UCSD-AML1 (cell line): Measurements from ENCODE around the gene RBPMS2.
A peak's percentile ranks its signal among the peaks of the same experiment; 100 is the strongest.

Source experiments
- DNase-seq: peaks from one replicate; lab custom pipeline; 2025; ENCODE audit not compliant: unreplicated experiment; lab: John Stamatoyannopoulos, UW

RBPMS2 gene

DNA sequence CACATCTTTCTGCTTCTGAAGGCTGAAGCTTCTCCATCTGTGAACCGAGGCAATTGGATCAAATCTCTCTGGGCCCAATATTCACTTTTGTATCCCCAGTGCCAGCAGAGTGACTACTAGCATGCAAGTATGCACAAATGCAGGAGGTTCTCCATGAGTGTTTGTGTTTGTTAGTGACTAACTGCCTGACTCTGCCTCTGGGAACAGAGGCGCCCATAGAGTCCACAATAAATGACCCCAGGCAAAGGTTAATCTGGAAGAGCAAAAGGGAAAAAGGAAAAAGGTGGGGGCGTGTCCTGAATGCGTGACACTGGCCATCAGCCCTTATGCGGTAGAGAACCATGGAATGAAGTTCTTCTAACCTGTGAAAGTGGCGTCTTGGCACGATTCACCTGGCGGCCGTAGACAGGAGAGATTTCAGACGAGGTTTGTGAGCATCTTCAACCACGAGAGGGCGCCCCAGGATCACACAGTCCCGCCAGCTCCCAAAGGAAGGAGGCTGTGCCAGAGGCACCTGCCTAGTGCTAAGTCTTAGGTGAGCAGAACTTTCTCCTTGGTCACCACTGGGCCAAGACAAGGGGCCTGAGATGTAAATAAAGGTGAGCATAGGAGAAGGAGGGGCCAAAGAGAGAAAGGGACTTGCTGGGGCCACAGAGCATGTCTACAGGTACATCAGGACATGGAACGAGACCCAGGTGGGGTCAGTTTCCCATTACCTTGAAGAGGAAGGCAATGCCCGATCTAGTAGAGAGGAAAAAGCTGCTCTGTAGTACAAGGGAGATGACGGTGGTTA lies 44.2 kb downstream of the RBPMS2 start:
- peak; percentile 74 for DNase-seq

DNA sequence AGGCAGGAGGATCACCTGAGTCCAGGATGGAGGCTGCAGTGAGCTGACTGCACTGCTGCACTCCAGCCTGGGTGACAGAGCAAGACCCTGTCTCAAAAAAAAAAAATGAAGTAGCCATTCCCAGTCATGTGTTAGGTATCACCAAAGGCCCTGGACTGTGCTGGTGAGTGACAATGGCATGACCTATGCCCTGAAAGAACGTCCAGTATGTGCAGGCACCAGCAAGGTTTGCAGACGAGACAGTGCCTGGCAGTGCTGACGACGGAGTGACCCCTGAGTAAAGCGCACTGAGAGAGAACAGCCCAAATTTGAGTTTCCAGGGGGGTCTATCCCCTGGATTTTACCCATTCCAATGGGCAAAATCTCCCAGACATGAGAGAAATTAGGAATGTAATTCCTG lies 45.2 kb downstream of the RBPMS2 start:
- DNase-seq, result no peak

DNA sequence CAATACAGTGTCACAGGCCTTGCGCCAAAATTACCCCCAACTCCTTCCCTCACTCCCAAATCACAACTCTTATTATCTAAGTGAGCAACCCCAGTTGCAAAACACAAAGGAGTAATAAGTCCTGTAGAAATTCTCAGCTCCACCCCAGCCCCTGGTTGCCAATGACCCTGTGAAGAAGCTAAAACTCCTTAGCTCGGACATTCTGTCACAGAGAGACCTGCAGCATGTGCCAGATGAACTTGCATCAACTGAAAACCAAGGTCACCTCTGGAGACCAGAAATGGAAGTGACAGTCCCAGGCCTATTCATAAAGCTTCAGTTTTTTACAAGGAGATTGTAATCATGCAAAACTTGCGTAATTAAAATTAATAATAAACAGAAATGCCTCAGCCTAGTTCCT lies 55.2 kb downstream of the RBPMS2 start:
- no peak for DNase-seq

DNA sequence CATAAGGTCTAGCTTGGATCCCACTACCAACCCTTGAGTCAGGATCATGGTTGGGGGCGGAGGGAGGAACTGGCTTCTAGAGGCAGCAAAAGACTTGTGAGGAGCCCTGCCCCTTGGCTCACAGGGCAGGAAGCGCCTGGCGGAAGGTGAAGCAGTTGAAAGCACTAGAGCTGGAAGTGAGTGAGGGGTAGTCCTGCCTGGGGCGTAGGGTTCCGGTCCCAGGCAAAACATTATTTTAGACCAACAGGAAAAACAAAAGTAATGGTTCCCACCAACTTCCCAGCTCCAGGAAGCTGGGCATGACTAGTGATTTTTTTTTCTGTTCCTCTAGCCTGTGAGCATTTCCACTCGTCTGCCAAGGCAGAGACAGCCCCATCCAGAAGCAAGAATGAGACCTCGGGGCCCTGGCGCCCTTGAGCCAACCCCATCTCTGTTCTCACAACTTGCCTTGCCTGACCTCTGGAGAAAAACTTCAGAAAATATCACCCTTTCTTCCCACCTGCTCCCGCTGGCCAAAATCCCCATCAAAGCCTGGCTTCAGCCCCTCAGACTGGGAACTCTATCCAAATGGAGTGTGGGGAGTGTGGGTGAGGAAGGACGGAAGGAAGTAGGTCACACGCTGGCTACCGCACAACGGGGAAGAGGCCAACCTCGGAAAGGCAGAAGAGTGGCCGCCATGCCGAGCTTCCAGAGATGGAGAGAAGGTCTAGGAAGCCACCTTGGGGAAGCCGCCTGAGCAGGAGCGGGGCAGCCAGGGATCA lies 57.5 kb downstream of the RBPMS2 start:
- DNase-seq, result peak; percentile 65

DNA sequence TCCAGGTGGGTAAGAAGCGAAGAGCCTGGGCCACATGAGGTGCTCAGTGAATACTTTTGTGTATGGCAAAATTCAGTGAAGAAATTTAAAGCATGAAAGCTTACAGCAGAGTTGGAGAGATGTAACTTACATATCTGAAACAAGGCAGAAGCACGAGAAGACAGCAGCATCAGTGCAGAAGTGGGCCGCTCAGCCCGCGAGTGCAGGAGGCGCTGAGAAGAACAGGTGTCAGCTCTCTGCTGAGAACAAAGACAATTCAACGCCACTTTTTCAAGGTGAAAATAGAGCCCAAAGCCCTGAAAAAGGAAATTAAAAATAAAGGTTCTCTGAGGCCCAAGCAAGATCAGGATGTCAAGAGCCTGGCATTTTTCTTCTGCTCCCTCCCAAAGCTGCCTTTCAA lies 58.3 kb downstream of the RBPMS2 start:
- DNase-seq, result no peak

DNA sequence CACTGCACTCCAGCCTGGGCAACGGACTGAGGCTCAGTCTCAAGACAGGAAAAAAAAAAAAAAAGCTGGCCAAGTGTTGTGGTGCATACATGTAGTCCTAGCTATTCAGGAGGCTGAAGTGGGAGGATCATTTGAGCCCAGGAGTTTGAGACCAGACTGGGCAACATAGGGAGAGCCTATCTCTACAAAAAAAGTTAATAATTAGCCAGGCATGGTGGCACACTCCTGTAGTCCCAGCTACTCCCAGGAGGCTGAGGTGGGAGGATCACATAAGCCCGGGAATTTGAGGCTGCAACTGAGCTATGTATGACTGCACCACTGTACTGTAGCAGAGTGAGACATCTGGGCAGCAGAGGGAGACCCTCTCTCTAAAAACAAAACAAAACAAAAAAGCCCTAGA lies 58.9 kb downstream of the RBPMS2 start:
- DNase-seq, result no peak

DNA sequence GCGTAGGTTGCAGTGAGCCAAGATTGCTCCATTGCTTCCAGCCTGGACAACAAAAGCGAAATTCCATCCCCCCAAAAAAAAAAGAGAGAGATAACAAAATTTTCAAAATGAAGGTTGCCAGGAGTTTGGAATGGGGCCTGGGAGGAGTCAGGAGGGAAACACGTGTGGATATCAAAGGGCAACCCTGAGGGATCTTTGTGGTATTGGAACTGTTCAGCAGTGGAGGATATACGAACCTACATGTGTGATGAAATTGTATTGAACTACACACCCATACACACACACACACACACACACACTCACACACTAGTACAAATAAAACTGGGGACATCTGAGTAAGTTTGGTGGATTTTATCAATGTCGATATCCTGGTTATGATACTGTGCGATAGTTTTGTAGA lies 61.8 kb downstream of the RBPMS2 start:
- DNase-seq, result no peak

DNA sequence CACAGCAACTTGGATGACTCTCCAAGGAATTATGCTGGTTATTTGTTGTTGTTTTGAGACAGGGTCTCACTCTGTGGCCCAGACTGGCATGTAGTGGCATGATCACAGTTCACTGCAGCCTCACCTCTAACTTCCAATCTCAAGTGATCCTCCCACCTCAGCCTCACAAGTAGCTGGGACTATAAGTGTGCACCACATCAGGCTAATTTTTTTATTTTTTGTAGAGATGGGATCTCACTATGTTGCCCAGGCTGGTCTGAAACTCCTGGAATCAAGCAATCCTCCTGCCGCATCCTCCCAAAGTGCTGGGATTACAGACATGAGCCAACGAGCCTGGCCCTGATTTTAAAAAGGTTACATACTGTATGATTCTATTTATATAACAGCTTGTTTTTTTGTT lies 63.0 kb downstream of the RBPMS2 start:
- no peak for DNase-seq

DNA sequence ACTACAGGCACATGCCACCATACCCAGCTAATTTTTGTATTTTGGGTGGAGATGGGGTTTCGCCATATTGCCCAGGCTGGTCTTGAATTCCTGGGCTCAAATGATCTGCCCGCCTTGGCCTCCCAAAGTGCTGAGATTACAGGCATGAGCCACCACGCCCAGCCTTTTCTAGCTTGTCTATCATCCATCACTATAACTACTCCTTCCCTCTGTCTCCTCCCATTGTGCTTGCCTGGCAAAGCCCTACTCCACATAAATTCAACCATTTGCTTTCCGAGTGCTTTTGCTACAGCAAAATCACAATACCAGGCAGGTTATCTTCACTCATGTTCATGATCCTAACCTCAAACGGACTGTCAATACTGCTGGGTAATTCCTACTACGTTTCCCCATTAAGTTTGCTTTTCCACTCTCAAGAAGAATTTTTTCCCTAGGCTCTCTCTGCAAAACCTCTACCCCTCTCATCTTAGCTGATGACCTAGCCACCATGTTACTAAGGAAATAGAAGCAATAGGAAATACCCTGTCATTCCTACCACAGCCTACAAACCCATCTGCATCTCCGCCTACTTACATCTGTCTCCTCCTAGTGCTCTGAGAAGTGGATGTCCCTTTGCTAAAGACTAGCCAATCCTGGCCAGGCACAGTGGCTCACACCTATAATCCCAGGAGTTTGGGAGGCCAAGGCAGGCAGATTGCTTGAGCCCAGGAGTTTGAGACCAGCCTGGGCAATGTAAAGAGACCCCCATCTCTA lies 64.5 kb downstream of the RBPMS2 start:
- no peak for DNase-seq

DNA sequence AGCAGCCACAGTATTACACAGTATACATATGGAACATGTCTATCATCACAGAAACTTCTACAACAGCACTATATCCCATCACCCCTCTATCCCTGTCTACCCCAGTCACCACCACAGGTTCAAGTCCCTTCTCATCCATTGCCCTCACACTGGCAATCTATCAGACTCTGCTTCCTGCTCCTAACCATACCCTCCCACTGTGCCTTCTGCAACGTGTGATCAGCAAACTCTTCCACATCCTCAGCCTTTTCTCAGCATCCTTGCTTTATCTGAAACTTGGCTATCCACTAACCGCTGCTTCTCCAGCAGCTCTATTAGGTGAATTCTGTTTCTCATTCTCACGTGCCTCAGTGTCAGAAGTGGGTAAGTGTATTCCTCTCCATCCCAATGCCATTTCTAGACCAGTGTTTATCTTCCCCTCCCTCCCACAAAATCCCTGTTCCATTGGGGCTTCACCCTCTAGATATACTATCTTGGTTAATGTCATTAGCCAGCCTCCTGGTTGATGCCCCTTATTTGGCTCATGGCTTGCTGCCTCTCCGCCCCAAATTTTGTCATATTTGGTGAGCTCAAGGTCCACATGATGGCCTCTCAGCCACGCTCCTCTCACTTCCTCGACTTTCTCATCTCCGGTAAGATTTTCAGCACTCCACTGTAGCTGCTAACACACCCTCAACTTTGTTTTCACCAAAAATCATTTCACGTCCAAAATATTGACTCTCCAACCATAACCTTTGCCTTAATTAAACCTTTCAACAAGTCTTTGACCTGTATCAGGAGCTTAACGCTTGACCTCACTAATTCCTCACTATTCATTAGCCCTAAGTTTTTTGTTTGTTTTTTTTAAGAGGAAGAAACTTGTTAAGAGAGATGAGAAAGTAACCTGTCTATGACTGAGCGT lies 69.1 kb downstream of the RBPMS2 start:
- DNase-seq, result no peak

DNA sequence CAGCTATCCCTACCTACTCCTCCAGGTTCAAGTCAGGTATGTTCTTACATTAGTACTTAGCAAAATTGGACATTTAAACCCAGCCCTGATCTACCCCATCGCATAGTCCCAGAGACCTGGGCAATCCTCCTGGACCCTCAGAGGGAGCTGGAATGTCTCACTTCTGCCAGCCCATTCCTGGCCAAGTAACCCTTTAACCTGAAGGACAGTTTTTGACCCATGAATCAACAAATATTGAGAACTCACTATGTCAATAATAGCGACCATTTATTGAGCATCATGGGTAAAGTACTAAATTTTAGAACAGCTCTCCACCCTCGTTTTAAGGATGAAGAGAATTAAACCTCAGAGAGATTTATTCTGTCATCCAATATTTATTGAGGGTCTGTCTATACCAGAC lies 70.4 kb downstream of the RBPMS2 start:
- DNase-seq, result no peak

DNA sequence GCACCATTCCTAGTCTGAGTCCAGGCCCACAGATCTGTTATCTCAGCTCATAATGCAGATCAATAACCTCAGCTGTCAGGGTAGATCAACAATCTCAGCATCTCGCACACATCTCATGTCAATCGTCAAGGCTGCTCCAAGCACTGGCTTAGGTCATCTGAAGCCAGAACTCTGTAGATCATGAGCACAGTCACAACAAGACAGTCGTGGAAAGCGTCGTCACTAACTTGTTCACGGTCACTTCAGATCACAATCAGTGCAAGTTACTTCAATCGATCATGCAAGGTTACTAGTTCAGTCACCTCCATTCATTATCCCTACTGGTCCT lies 71.8 kb downstream of the RBPMS2 start:
- DNase-seq, result no peak

DNA sequence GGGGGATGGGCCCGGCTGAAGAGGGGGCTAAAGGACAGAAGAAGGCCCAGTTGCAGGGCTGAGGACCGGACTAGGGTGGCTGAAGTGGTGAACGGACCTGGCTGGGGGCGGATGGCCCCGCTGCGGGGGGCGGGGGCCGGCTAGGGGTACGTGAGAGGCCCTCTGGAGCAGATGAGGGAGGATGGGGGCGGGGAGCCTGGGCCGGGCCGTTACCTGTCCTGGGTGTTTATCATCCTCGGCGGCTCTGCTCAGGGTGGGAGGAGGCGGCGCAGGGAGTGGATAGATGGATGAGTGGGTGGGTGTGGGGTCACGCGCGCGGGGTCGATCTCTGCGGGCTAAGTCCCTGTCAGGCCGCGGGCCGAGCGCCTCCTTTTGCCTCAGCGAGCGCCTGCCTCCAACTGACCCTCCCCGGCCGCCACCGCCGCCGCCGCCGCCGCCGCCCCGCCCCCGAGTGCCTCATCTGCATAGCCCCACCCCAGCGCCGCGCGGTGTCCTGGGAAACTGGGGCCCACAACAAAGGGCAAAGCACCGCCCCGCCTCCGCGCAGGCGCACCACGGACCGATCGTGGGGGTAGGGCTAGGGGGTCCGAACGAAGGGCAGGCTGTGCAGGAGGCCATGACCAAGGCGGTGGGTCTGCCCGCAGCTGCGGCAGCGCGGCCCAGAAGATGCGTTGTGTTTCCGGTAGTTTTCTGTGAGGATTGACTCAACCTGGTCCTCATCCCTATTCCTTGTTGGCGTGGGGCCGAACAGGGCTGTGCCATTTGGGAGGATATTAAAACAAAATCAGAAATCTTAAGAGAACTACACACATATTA lies 72.4 kb downstream of the RBPMS2 start:
- peak; percentile 95 for DNase-seq

DNA sequence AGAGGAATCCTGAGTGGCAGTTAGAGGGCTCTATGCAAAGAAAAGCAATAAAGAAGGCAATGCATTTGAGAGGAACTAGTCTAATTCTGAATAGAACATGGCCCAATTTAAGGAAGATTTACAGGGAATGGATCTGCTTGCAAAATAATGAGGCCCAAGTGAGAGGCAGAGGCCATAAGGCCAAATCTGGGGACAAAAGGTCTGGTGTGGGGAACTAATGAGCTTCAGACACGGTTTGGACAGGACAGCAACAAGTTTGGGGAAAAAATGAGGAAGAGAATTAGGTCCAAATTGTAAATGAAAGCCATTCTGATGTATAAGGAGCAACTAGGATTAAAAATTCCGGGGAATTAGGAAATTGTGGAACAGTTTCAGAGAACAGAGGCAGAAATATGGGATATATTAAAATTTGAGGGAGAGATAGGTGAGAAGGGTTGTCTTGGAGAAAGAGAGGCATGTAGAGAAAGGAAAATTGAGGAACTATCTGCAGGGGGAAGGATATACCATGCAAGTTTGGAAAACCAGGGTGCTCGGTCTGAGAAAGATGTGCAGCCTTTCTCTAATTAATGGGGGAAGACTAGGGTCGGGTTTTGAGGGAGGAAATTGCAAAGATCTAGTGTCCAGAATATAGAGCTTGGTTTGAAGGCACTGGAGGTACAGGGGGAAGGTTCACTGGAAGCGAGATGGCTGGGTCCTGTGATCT lies 73.8 kb downstream of the RBPMS2 start:
- no peak for DNase-seq

DNA sequence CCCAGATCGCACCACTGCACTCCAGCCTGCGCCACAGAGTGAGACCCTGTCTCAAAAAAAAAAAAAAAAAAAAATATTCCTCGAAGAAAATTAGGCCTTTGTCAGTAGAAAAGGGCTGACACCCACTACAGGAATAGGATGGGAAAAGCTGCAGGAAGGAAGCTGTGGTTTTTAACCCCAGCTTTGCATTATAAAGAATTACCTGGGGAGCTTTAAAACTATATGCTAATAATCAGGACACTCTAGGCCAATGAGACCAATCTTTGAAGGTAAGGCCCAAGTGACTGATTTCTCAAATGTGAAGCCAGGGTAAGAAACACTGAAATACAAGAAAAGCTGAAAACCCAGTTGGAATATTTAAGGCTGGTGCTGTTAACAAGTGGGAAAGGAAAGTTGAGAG lies 74.3 kb downstream of the RBPMS2 start:
- DNase-seq, result no peak

DNA sequence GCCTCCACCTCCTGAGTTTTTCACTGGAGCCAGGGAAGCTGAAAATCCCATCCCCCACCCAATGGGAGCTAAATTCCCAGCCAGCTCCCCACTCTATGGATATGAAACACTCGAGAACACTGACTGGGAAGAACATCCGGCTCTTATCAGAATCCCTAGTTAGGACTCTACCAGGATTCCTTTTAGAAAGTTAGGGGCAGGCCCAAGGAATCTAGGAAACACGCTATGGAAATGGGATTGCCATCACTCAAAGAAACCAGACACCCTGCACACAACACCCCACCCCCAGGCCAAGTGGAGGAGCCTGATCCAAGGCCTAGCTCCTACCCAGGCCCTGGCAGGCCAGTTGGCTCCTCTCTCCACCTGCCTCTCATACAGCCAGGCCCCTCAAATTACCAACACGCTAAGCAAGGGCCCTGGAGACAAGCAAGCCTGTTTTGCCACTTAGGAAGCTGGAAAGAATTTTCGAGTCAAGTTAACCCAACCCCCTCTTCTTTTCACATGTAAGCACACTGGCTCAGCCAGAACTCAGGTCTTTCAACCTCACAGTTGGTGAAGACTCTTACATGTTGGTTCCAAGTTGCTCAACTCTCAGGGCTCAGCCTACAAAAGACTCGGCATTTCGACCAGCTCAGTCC lies 75.5 kb downstream of the RBPMS2 start:
- DNase-seq, result no peak

DNA sequence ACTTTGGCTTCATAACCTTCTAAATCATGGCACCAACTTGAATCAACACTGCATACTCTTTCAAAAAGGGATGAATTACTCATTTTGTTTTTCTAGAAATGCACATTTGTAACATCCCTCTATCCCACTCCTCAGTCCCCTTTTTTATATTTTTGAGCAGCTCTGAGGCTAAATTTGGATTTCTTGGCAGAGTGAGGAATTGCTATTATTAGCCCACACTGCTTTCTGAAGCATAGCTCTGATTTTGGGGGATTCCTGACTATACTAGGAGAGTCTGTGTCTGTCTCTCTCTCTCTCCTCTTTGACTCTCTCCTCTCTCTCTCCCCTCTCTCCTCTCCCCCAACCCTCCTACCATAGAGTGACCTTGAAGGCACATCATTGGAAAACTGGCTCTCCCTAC lies 76.6 kb downstream of the RBPMS2 start:
- no peak for DNase-seq

DNA sequence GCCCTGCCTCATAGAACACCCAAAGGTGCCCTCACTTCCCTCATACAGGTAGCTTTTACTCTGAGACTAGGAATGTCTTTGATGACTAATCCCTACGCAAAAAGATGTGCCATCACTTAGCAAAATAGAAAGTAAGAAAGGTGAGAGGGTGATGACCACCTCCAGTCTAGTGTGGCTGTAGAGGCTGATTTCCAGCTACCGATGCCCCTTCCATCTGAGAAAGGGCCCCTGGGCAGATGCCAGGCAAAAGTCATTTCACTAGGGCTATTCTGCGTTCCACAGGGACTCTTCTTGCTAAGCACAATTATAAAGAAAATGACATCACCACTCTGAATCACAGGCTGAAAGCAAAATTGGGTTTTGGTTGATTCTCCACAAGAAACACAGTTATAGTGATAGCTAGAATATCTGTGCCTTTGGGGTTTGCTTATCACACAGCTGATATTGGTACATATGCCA lies 77.4 kb downstream of the RBPMS2 start:
- DNase-seq, result no peak

DNA sequence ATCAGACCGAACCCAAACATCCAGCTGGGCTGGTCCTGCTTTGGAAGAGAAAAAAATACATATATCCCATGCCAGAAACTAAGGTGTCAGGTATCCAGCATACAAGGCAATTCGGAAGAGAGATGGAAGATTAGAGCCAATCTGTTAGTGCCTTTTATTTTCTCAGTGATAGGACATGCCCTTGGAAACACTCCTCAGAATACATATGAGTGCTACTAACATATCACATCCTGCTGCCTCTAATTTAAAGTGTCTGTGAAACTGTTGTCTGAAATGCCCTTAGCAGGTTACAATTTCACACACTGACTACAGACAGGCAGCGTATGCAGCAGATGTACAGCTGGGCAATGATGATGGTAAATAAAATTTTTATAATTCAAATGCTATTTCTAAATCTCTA lies 78.9 kb downstream of the RBPMS2 start:
- DNase-seq, result no peak
